ENCODE results near the gene NPM3.

GRCh38 chr10:101769541-101770180 is 13.6 kb downstream of the NPM3 start:
- TF ChIP-seq POLR2AphosphoS5 (IDR thresholded peaks at IDR 0.05; ENCODE audit: borderline replicate concordance, low read depth, low read length) (no peak), EZH2 (IDR thresholded peaks at IDR 0.05) (no peak), FOXP2 (optimal IDR thresholded peaks at IDR 0.05; ENCODE audit: control extremely low read depth, extremely low read length, insufficient read depth) (no peak)
